ENCODE measurements around the gene CCN6.
A peak's percentile ranks its signal among the peaks of the same experiment; 100 is the strongest.
"Not testable (repeated sequence)": the region's sequence is repeated elsewhere in the genome, so short reads cannot be mapped to it uniquely, and the experiment has no call there.

The CCN6 gene

DNA sequence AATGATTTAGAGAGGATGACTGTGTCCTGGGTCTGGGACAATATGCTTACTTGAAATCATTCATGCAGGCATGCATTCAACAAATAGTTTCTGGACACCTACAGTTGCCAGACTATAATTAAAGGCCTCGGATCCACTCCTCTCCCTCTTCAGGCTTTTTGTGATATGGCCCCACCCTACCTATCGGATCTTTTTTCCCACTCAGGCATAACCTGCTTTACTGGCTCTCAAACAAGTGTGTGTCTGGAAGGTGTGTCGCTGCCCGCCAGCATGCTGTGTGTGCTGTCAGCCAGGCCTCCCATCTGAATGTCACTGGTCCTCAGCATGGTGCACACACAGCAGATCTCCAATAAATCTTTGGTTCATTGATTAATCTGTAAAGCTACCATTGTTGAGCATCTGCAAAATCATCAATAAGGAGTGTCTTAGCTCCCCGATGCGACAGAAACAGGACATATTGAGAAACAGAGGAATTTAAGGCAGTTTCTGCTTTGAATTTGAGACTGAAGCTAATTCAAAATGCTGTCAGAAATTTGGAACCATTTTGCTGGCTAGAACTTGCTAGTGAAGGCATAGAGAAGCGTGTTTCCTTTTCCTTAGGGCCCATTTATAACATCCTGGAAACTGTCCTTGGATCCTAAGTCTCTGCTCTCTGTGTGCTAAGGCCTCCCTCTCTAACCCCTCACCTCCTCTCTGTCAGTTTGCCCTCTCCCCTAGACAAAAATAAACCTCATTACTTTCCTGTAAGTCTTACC is 23.5 kb upstream of the CCN6 start:
- DNase-seq: no peak

DNA sequence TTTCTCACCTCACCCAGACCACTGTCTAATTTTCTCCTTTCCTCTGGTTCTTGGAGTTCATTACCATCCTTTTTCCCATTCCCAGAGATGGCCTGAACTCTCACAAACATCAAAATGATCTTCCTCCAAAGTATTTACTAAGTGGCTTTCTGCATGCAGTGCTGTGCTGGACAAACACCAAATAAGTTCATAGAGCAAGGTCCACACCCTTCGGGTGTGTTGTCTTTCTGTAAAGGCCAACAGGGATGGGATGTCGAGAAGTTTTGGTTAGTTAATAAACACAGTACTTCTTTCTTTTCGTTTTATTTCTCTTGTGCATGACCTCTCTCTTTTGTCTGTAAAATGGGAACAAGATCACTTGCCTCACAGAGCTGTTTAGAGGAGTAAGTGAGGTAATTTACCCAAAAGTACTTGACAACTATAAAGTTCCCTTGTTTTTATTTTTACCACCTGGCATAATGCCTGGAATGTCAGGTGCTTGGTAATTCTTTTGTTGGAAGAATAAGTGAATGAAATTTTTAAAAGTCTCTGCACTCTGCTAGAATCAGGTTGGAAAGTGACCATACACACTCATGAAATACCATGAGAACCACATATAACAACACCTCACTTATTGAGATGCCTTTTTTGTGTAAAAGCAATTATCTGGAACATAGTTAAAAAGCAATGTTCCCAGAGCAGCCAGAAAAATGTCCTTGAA is 22.8 kb upstream of the CCN6 start:
- peak; percentile 36 for DNase-seq

DNA sequence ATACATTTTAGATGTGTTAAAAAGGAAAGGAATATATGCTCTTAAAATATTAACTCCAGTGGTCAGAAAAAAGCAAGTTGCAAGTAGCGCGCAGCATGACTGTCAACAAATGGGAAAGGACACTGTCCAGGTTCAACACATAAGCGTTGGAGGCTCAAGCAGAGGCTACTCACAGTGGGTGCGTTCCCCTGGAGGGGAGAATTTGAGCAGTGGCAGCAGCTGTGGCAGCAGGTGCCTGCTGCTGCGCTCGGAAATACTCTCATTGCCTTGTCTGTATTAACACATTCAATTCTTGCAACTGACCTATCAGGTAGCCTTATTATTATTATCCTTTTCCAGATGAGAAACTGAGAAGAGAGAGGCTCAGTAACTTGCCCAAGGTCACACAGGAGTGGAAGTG is 21.9 kb upstream of the CCN6 start:
- DNase-seq: no peak

DNA sequence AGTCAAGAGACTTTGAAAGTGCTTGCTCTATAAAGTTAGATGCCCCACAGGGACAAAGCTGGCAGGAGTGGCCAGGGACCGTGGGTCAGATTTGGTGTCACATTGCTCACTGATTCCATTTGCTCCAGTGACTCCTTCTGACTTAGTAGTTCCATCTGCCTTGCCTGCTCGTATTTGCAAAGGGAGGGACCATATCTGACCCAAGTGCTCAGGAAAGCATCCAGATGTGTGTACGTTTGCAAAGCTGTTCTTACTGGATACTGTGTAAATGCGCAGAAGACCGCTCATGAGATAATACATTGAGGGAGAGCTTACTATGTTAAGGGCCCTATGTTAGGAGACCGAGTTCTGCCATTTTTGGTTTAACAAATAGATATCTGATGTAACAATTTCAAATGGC is 21.2 kb upstream of the CCN6 start:
- DNase-seq: no peak

DNA sequence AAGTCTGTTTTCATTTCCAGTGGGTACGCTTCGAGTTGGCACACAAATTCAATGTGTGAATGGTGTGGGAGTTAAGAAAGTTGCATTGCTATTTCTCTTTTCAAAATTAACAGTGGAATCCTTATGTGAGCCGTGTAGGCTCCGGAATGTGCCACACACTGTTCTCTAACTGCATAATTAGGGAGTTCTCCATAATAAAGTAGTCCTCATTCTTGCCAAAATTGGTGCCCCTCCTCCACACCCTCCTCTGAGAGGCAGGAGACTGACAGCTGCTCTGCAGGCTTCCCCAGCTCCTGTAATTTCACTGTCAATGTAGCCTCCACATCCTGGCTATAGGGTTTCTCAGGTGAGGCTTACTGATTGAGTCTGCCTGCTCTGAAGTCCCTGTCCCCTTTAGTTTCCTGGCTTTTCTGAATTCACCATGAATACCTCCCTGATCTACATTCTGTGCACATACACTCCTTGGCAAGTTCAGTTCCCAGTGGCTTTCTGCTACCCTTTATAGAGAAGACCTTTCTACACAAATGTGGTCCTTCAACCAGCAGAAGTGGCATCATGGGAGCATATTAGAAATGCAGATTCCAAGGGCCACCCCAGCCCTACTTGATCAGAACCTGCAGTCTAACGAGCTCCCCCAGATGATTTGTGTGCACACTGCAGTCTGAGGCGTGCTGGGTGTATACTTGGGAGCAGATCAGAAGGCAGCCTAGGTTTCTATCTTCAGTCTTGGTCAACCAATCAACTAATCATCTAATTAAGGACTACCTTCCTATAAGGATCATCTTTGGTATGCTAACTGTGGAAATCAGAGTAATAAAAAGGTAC is 19.9 kb upstream of the CCN6 start:
- DNase-seq: no peak

DNA sequence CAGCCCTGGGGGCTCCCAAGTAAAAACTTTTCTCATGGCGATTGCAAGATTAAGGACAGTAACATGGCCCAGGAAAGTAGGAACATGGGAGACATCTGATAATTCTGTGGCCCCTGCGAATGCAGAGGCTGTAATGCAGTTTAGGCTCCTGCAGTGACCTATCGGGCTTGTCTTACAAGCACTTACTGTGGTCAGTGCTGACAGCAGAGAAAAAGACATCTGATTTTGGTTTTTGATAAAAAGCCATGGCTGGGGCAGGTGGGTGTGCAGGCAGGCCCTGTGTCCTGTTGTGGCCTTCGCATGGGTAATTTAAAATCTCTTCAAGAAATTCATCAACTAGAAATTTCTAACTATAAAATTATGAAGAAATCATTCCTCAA is 19.3 kb upstream of the CCN6 start:
- no peak for DNase-seq

DNA sequence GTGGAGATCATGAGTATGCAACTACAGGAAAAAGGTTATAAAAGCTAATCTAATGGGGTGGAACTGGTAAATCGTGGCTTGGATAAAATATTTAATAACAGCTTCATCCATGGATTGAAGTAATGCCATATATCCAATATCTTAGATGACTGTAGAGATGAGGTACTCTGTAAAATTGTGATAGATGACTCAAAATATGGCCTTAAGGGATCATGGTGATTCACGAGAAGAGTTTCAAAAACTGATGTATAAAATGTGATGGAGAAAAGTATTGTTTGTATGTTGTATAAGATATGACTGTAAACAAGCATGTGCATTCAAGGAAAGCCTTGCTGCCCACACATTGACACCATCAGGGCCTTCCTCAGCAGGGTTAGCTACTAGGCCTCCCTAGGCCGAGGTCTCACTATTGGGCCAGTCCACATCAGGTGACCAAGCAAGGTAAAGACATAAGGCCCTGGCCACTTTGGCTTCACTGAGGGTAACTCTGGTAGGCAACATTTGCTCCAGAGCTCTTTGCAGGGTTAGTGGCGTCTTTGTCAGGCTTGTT is 17.7 kb upstream of the CCN6 start:
- no peak for DNase-seq

DNA sequence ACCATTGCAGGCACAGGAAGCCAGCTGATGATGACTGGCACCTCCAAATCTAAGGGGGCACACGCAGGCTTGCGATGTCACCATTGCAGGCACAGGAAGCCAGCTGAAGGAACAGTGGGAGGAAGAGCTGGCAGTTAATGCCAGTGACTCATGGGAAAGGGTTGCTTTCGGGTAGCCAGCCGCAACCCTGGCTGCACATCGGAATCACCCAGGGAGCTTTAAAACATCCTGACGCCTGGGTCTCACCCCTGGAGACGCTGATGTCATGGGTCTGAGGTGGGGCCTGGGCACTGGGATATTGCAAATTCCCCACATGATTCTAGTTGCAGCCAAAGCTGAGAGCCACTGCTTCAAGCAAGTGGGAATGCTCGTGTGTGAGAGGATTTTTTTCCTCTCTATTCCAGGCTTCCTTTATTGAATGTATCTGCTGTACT is 16.1 kb upstream of the CCN6 start:
- peak; percentile 45 for DNase-seq

DNA sequence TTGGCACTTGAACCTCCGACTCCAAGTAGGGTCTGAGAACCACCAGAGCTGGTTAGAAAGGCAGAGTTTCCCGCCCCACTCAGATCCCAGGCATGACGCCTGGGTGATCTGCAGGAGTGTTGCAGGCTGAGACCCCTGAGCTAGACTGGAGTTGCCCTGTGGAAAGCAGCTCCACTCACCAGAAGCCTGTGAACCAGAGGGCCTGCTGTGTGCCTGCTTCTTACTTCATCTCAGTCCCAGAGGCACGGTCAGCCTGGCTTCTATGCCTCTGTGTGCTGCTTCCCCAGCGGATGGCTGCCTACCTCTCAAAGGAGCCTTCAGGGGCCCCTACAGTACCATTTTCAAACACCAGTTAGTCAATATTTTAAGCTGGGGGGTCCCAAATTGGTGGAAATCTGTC is 15.6 kb upstream of the CCN6 start:
- DNase-seq: no peak

DNA sequence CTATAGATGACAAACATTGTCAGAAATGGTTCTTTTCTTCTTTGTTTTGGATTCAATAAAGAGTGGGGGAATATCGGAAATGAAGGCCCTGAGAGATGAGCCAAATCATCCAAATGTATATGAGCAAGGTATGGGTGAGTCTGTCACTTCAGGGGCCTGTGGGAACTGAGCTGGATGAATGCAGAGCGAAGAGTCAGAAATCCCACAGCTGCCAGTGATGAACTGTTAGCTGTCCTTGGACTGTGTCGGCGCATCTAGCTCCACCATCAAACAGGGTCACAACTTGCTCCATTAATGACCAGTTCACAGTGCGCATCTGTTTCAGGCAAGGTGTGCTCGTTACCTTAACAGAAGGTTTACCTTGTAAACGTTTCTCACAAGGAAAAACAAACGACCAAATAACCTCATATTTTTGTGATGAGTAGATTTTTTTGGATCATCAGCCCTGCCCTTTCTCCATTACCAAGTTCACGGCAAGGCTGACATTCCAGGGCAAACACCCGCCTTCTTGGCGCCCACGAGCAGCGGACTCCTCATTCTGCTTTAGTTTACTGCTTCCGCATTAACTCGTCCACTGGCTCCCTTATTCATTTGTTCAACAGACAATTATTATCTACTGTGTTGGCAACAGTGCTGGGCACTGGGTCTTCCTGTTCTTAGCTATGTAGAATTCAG is 15.0 kb upstream of the CCN6 start:
- no peak for DNase-seq

DNA sequence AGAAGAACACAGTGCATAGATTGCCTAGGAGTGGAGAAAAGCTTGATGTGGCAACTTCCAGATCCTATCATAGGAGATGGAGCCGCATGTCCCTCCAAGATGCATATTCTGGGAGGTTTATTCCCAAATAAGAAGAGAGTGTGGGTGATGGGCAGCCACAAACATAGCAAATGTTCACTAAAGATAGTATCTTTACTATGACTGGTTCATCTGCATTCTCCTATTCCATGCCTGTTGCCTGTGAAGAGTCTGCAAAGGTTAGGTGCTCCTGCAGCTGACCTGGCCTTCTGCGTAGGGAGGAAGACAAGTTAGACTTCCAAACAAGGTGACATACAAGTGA is 14.5 kb upstream of the CCN6 start:
- no peak for DNase-seq

DNA sequence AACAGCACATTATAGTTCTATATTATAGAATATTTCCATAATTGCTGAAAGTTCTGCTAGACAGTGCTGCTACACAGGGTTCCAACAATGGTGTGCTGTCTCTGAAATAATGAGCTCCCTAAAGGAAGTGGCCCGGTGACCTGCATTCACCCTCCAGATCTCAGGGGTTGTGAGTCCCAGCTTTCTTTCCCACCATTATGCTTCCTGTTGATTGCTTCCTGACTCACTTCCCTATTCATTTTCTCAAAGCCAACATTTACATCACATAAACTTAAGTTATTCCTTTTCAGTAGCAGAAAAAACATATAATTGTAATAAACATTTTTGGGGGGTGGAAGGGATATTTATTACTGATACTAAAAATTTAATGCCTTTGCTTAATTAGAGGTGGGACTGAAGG is 12.9 kb upstream of the CCN6 start:
- no peak for DNase-seq

DNA sequence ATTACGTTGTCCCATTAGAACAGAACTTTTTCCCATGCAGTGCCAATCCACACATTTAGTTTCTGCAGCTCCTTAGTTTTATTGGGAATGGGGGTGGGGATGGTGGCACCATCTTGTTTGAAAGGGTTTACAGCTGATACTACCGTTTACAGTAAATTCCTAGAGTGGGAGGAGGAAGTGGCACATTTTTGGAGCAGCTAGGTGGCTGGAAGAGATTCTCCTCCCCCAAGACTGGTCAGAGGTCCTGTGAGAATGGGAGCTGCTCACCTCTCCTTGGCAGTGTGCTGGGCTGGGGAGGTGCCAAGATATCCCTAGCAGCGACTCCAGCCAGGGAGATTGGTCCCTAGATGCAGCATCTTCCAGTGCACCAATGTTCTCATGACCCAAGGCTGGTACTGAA is 12.4 kb upstream of the CCN6 start:
- no peak for DNase-seq

DNA sequence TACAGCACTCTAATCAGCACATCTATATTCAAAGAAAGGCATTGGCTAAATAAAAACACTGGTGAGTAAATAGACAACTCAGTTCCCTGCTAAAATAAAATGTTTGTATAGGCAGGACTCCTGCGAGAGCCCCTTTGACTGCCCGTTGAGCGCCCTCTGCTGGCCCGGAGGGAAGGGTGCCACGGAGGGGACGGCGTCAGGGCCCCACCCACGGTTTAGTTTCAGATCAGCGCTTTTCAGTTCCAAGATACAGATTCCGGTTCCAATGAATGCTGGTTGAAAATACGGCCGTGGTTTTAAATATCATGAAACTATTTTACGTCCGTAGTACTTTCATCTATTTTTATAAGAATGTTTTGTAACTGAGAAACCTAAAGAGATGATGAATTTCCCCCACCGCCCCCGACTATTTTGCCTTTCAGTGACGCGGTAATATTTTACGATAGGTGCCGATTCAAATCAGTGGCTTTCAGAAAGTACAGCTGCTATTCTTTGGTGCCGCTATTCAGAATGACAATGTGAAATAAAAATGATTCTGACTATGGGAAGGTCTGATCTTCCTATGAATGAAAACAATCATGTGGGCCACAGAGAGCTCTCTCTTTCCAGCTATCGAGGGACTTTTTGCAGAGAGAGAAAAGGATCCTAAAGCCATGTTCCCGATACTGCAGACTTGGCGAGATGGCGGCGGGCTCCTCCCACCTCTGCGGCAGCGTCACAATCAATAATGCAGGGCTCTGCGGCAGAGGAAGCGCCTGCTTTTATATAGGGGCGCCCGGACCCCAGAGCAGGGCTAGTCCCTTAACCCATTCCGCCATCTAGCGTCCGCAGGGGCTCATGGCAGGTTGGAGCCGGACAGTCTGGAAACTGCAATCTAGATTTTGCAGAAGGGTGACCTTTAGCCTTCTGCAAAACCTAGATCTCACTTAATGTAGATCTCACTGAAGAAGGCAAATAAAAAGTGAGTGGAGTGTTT is 10.6 kb upstream of the CCN6 start:
- peak; percentile 95 for DNase-seq

DNA sequence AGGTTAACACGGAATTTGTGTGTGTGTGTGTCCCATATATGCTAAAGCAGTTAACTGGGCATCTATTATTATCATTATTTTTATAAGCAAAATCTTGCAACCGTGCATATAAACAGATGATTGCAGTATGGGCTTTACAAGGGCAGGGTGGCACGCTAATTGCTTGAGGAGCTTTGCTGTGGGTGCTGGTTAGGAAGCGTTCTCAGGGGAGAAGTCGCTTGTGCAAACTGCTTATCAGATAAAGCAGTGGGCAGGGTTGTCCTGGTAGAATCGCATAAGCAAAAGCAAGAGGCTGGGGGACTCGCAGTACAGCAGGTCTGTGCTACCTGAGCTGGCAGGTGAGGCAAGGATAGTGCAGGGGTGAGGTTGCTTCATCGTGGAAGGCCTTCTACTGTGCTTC is 9.7 kb upstream of the CCN6 start:
- no peak for DNase-seq

DNA sequence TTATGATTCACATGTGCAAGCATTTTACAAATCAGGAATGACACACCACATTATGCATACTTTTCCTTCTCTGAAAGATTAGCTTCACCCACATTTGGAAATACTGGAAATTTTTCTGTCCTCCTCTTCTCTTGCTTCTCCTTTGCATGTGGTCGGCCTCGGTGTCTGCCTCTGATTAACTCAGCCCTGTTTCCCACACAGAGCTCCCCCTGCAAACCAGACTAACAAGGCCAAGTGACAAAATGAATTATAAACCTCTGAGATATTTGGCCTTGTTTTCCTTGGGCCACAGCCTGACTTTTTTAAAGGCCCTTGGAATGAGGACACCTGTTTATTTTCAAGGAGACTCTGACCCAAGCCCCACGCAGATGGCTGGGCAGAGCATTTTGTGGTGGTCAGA is 9.0 kb upstream of the CCN6 start:
- DNase-seq: no peak

DNA sequence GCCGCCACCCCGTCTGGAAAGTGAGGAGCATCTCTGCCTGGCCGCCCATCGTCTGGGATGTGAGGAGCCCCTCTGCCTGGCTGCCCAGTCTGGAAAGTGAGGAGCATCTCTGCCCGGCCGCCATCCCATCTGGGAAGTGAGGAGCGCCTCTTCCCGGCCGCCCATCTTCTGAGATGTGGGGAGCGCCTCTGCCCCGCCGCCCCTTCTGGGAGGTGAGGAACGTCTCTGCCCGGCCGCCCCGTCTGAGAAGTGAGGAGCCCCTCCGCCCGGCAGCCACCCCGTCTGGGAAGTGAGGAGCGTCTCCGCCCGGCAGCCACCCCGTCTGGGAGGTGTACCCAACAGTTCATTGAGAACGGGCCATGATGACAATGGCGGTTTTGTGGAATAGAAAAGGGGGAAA is 6.4 kb upstream of the CCN6 start:
- DNase-seq: not testable (repeated sequence)

DNA sequence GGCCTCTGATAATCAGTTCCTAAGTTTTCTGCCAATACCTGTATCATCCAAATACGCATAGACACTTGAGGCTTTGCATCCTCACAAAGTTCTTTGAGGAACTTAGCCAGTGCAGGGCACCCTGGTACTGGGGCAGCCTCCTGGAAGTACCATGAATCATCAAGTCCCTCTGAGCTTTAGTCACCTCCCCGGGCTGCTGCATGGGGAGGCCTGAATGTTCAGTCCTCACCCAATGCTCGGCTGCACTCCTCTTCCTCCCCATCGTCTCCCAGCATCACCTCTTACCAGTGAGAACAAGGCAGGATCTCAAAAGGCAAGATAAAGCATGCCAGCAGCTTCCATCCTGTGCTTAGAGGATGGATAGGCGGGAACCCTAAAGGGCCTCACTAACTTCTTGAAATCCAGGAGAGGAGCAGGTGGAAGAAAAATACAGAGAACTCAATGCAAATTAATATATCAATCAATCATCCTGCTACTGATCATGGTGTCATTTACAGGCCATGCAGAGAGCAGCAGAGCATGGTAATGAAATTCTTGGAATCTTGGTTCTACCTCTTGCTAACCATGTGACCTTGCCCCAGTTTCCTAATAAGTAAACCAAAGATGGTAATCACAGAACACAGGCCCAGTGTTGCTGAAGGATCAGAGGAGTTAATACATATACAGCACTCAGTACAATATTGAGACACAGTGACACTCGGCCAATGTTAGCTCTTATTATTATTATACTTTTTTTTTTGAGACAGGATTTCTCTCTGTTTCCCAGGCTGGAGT is 4.7 kb upstream of the CCN6 start:
- no peak for DNase-seq

DNA sequence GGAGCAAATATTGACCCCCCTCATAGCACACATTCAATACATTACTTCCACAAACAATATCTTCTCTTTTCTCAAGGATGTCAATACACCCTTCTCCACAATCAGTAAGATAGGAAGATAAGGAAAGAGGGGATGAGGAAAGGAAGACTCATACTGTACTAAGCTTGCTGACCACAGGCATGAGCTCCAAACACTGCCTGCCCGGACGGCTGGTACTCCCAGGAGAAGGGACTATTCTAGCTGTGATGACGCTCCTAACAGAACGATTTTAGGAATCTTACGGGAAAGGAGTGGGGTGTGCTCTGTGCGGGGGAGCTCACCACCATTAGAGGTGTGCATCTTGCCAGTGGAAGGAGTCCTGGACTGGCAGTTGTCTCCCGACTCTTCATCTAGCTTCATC is 3.9 kb upstream of the CCN6 start:
- DNase-seq: no peak

DNA sequence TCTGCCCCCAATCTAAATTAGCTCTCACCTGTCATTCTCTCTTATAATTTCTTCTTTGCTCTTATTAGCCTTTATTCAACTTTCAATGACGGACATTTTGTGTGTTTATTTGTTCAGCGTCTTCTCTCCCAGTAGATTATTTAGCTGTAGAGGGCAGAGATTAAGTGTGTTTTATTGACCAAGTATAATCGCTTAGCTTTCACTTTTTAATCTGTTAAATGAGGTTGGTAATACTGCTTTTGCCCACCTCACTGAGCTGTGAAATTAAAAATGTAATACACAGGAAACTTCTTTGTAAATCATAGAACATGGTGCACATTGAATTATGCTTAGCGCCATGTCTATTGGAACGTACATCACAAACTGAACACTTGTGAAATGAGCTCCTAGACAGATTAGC is 3.5 kb upstream of the CCN6 start:
- no peak for DNase-seq

DNA sequence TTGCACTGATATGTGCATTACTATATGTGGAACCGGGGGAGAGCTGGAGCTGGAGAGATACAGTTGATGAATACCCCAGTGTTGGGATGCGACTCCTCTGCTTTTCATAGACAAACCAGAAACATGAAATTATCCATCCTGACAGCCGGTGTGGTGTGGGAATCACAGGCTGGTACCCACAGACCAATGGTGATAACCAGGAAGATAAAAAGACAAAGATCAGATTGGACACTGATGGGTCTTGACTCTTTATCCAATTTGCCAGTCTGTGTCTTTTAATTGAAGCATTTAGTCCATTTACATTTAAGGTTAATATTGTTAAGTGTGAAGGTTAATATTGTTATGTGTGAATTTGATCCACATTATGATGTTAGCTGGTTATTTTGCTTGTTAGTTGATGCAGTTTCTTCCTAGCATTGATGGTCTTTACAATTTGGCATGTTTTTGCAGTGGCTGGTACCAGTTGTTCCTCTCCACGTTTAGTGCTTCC is 2.6 kb upstream of the CCN6 start:
- DNase-seq: not testable (repeated sequence)
